ENCODE measurements around the gene JMJD4.

JMJD4 gene

DNA sequence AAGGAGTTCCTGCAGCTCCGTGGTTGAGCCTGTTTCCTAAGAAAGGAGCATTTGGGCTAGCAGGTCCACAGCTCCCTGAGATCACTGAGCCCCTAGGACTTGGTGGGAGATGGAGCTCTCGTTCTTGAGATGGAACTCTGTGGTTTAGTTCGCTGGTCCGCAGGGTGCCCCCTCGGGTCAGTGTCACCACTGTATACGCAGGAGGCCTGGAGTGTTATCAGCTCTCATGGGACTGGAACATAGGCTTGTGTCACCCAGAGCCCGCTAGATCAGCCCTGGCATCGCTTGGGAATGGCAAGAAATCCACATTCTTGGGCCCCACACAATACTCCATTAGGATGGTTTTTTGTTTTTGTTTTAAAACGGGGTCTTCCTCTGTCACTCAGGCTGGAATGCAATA is 3.7 kb upstream of the JMJD4 start:
- TF ChIP-seq, protein P1, sequence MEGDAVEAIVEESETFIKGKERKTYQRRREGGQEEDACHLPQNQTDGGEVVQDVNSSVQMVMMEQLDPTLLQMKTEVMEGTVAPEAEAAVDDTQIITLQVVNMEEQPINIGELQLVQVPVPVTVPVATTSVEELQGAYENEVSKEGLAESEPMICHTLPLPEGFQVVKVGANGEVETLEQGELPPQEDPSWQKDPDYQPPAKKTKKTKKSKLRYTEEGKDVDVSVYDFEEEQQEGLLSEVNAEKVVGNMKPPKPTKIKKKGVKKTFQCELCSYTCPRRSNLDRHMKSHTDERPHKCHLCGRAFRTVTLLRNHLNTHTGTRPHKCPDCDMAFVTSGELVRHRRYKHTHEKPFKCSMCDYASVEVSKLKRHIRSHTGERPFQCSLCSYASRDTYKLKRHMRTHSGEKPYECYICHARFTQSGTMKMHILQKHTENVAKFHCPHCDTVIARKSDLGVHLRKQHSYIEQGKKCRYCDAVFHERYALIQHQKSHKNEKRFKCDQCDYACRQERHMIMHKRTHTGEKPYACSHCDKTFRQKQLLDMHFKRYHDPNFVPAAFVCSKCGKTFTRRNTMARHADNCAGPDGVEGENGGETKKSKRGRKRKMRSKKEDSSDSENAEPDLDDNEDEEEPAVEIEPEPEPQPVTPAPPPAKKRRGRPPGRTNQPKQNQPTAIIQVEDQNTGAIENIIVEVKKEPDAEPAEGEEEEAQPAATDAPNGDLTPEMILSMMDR (IDR thresholded peaks at IDR 0.05; ENCODE audit: control insufficient read depth, extremely low read depth, insufficient read depth), result no peak
- DNase-seq (ENCODE audit: low read depth), result no peak
- no peak overlapping the region for H3K4me3 ChIP-seq (ENCODE audit: low read depth, low read length)

DNA sequence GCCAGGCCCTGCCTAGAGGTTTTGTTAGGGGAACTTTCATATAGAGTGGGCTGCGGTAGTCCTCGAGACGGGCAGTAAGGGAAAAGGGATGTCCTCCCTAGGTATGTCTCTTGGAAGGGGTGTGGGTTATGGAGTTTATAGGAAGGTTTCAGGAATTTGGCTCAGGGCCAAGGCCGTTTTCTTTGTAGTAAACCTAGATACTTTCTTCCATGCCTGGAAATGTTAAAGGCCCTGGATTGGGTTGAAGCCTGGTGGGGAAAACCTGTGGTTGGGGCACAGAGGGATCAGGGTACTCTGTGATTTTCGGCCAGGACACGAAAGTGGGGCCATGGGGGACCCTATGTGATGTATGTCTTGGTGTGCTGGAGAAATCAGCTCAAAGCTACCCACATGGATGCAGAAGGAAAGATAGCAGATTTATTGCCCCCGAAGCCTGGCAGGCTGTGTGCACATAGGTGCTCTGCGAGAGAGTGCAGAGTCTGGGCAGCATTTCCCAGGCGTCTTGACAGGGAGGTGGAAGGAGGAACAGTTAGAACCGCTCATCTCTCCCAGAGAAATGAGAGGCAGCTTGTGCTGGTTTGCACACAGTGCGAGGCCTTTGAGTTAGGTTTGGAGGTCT is 1.8 kb upstream of the JMJD4 start:
- H3K4me3 ChIP-seq (ENCODE audit: low read depth, low read length), result peak overlapping the region; percentile 94; the same call in 1 of the 2 replicates

DNA sequence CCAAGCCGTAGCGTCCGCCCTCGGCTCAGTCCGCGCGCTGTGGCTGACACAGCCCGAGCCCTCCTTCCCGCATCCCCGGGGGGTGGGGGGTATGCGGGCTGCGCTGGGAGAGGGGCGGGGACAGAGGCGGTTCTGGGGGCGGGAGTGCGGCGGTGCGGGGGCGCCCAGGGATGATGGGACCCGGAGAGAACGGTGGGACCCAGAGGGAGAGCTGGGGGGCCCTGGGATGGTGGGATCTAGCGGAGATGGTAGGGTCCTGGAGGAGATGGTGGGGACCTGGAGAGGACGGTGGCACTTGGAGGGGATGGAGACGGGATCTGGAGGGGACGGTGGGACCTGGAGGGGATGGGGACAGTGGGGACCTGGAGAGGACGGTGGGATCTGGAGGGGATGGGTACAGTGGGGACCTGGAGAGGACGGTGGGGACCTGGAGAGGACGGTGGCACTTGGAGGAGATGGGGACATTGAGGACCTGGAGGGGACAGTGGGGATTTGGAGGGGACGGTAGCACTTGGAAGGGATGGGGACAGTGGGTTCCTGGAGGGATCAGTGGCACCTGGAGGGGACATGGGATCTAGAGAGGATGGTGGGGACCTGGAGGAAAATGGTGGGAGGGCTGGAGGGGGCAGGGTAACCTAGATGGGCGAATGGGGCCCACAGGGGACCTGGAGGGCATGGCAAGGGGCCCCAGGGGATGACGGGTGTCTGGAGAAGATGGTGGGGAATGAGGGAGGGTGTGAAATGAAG is 610 bp upstream of the JMJD4 start:
- TF ChIP-seq, protein P1 (IDR thresholded peaks at IDR 0.05; ENCODE audit: control insufficient read depth, extremely low read depth, insufficient read depth), result no peak
- peak overlapping the region; percentile 94 for H3K4me3 ChIP-seq (ENCODE audit: low read depth, low read length)
- no peak for DNase-seq (ENCODE audit: low read depth)

More for the DNA sequence above, 1.8 kb upstream of the JMJD4 start:
- TF ChIP-seq, protein P1 (IDR thresholded peaks at IDR 0.05; ENCODE audit: control insufficient read depth, extremely low read depth, insufficient read depth), result no peak
- DNase-seq (ENCODE audit: low read depth), result no peak

DNA sequence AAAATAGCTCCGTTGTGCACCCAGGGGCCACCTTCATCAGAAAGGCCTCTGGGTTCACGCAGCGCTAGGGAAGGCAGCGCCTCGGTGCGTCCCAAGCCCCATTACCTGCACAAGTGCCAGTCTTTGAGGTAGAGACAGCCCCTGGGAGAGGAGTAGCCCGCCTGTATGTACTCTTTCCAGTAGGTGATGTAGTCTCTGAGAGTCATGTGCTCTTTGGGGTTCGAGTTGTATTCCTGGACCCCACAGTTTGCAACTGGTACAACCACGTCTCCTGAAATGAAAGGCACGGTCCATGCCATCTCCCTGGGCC is 601 bp downstream of the JMJD4 start:
- TF ChIP-seq, protein P1 (IDR thresholded peaks at IDR 0.05; ENCODE audit: control insufficient read depth, extremely low read depth, insufficient read depth), result no peak
- no peak for DNase-seq (ENCODE audit: low read depth)
- peak overlapping the region; percentile 94 for H3K4me3 ChIP-seq (ENCODE audit: low read depth, low read length)

DNA sequence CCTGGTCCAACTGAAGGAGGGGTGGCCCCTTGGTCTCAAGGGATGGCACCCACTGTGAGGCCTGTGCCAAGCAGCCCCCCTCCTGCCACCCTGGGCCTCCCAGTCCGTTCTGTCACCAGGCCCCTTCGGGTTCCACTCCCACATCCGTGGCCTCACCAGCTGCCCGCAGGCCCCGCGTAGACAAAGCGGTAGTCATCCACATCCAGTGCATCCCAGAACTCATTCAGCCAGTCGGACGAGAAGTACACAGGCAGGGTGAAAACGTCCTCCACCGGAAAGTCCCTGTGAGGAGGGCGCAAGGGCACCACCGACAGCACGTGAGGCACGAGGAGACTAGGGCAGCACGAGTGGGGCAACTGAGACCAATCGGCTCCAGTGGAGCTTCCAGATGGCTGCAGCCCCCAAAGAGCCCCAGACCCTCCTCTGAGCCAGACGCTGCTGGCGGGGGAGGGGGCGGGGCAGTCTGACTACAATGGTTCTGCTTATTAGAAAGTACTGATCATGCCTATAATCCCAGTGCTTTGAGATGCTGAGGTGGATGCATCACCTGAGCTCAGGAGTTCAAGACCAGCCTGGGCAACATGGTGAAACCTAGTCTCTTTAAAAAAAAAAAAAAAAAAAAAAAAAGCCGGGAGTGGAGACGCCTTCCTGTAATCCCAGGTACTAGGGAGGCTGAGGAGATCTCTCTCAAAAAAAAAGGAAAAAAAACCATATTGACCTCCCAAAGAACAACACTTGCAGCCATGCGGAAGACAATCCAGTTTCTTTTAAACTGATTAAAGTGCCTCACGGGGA is 1.2 kb downstream of the JMJD4 start:
- TF ChIP-seq, protein P1 (IDR thresholded peaks at IDR 0.05; ENCODE audit: control insufficient read depth, extremely low read depth, insufficient read depth), result no peak
- peak overlapping the region; percentile 94 for H3K4me3 ChIP-seq (ENCODE audit: low read depth, low read length)
- no peak for DNase-seq (ENCODE audit: low read depth)

DNA sequence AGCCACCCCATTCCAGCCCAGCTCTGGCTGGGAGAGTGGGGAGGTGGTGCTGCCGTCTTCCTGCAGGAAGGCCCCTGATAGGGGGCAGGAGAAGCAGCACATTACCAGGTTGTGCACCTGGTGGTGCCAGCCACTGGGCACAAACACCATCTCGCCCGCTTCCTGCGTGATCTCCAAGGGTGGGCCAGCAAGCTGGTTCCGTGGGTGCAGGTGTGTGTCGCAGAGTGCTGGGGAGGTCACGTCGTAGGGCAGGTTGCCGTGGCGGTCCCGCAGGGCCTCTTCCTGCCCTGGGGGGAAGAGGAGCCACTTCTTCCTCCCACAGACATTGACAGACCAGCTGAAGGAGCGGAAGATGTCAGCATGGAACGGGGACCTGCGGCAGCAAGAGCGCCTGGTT is 1.8 kb downstream of the JMJD4 start:
- H3K4me3 ChIP-seq (ENCODE audit: low read depth, low read length), result peak overlapping the region; percentile 94
- TF ChIP-seq, protein P1 (IDR thresholded peaks at IDR 0.05; ENCODE audit: control insufficient read depth, extremely low read depth, insufficient read depth), result no peak
- DNase-seq (ENCODE audit: low read depth), result no peak

Measured in LNCaP clone FGC (cell line).